ENCODE measurements around the gene B3GNT9. TPM values are rescaled to one million over a fixed set of nuclear protein-coding genes. Genes with fewer than 3 reads are reported as not detected.
A peak's percentile ranks its signal among the peaks of the same experiment; 100 is the strongest.

The B3GNT9 gene
- total RNA-seq, 1 donor from 2014 or later, result 44.1 TPM

DNA sequence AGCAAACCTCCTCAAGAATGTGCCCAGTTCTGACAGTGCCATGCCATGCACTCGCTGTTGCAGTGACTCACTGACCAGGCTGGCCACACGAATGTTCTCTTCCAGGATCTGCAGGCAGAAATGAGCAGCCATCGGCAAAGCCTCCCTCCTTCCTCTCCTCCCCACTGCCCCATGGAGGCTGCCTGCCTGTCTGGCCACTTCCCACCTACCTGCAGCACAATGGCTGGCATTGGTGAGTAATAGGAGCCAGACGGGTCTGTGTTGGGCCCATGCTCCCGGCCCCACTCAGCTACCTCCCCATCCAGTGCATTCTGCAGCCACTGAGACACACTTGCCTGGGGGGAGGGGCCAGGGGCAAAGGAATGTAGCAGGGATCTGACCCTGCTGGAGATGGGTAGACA, 35.8 kb upstream of the B3GNT9 start:
- no peaks in the 10 kb centered on the region for H3K9me3 Mint-ChIP-seq (ENCODE audit: unreplicated experiment)
- no peak for DNase-seq (ENCODE audit: extremely low spot score, unreplicated experiment)
- no peaks in the 10 kb centered on the region for H3K36me3 Mint-ChIP-seq (ENCODE audit: unreplicated experiment)
- no peak overlapping the region for H3K27ac Mint-ChIP-seq (ENCODE audit: unreplicated experiment)
- no peaks in the 10 kb centered on the region for H3K27me3 Mint-ChIP-seq (ENCODE audit: unreplicated experiment)
- no peak overlapping the region for H3K4me3 Mint-ChIP-seq (ENCODE audit: unreplicated experiment)
- no peak for TF ChIP-seq CTCF (IDR thresholded peaks at IDR 0.05)
- peaks cover 14% of the 10 kb centered on the region for H3K4me1 Mint-ChIP-seq (ENCODE audit: unreplicated experiment)

DNA sequence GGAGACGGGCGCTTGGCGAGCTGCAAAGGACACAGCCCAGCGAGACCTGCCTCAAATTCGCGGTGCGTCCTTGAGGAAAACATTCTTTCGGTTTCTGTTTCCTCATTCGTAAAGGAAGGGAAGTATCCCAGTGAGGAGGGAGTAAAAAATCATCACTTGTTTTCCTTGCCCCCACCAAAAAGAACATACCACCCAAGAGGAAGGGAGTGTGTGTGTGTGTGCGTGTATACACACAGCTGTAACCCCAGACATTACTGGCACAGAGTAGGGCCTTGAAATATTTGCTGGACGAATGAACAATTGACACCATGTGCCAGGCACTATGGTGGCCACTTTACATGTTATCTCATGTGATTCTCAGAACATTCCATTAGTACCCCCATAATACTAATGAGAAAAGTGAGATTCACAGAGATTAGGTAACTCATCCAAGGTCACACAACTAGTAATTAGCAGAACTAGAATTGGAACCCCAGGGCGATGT, 34.9 kb upstream of the B3GNT9 start:
- Mint-ChIP-seq H3K4me3 (ENCODE audit: unreplicated experiment) (peak overlapping the region; percentile 84), H3K4me1 (ENCODE audit: unreplicated experiment) (peaks cover 11% of the 10 kb centered on the region), H3K36me3 (ENCODE audit: unreplicated experiment) (no peaks in the 10 kb centered on the region), H3K27ac (ENCODE audit: unreplicated experiment) (no peak overlapping the region), H3K27me3 (ENCODE audit: unreplicated experiment) (no peaks in the 10 kb centered on the region), H3K9me3 (ENCODE audit: unreplicated experiment) (no peaks in the 10 kb centered on the region)
- no peak for DNase-seq (ENCODE audit: extremely low spot score, unreplicated experiment)
- TF ChIP-seq CTCF (IDR thresholded peaks at IDR 0.05), result no peak

- Mint-ChIP-seq H3K4me3 (ENCODE audit: unreplicated experiment) (peak overlapping the region; percentile 84), H3K36me3 (ENCODE audit: unreplicated experiment) (no peaks in the 10 kb centered on the region), H3K27ac (ENCODE audit: unreplicated experiment) (peak overlapping the region; percentile 74), H3K9me3 (ENCODE audit: unreplicated experiment) (no peaks in the 10 kb centered on the region), H3K27me3 (ENCODE audit: unreplicated experiment) (no peaks in the 10 kb centered on the region), H3K4me1 (ENCODE audit: unreplicated experiment) (peaks cover 11% of the 10 kb centered on the region)
- peak; percentile 89 for TF ChIP-seq CTCF (IDR thresholded peaks at IDR 0.05)
- DNase-seq (ENCODE audit: extremely low spot score, unreplicated experiment), result peak; percentile 97
Measured at GRCh38 chr16:67184995-67185650, 34.3 kb upstream of the B3GNT9 start.

- no peaks in the 10 kb centered on the region for H3K9me3 Mint-ChIP-seq (ENCODE audit: unreplicated experiment)
- TF ChIP-seq CTCF (IDR thresholded peaks at IDR 0.05), result no peak
- H3K4me1 Mint-ChIP-seq (ENCODE audit: unreplicated experiment), result peaks cover 11% of the 10 kb centered on the region
- H3K27me3 Mint-ChIP-seq (ENCODE audit: unreplicated experiment), result no peaks in the 10 kb centered on the region
- no peak overlapping the region for H3K27ac Mint-ChIP-seq (ENCODE audit: unreplicated experiment)
- peak overlapping the region; percentile 59 for H3K4me3 Mint-ChIP-seq (ENCODE audit: unreplicated experiment)
- H3K36me3 Mint-ChIP-seq (ENCODE audit: unreplicated experiment), result no peaks in the 10 kb centered on the region
- DNase-seq (ENCODE audit: extremely low spot score, unreplicated experiment), result no peak
Measured at GRCh38 chr16:67184453-67184994, 33.7 kb upstream of the B3GNT9 start.

GRCh38 chr16:67183627-67184452, 33.0 kb upstream of the B3GNT9 start, which contains the start of gene MATCAP1:
TSS of gene MATCAP1 (minus strand) at chr16:67183963. CDS start at chr16:67180610, 3,353 bp downstream.
- DNase-seq (ENCODE audit: extremely low spot score, unreplicated experiment), result peak; percentile 96
- Mint-ChIP-seq H3K36me3 (ENCODE audit: unreplicated experiment) (no peaks in the 10 kb centered on the region), H3K4me1 (ENCODE audit: unreplicated experiment) (peaks cover 12% of the 10 kb centered on the region), H3K27me3 (ENCODE audit: unreplicated experiment) (no peaks in the 10 kb centered on the region), H3K4me3 (ENCODE audit: unreplicated experiment) (peak within 1 kb of the TSS; percentile 59), H3K27ac (ENCODE audit: unreplicated experiment) (no peak within 1 kb of the TSS), H3K9me3 (ENCODE audit: unreplicated experiment) (no peaks in the 10 kb centered on the region)
- no peak for TF ChIP-seq CTCF (IDR thresholded peaks at IDR 0.05)
